Measurements from ENCODE around the gene PLIN1. TPM values are rescaled to one million over a fixed set of nuclear protein-coding genes. Genes with fewer than 3 reads are reported as not detected.

The PLIN1 gene
- total RNA-seq, 1 experiment from 2014 or later: 0.09 TPM

DNA sequence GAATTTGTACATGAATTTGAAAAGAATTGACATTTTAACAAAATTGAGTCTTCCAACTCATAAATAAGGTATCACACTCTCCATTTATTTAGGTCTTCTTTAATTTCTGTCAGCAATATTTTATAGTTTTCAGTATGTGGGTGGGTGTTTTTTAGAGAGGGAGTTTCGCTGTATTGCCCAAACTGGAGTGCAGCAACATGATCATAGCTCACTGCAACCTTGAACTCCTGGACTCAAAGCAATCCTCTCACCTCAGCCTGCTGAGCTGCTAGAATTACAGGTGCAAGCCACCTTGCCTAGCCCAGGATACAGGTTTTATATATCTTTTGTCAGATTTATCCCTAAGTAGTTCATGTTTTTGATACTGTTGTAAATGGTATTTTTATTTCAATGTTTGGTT, 16.0 kb upstream of the PLIN1 start:
- WGBS (ENCODE audit: extremely low coverage, insufficient read length, low lambda C conversion rate): no CpG with 5 or more reads among the region's 1 CpG
- TF ChIP-seq, protein P1, sequence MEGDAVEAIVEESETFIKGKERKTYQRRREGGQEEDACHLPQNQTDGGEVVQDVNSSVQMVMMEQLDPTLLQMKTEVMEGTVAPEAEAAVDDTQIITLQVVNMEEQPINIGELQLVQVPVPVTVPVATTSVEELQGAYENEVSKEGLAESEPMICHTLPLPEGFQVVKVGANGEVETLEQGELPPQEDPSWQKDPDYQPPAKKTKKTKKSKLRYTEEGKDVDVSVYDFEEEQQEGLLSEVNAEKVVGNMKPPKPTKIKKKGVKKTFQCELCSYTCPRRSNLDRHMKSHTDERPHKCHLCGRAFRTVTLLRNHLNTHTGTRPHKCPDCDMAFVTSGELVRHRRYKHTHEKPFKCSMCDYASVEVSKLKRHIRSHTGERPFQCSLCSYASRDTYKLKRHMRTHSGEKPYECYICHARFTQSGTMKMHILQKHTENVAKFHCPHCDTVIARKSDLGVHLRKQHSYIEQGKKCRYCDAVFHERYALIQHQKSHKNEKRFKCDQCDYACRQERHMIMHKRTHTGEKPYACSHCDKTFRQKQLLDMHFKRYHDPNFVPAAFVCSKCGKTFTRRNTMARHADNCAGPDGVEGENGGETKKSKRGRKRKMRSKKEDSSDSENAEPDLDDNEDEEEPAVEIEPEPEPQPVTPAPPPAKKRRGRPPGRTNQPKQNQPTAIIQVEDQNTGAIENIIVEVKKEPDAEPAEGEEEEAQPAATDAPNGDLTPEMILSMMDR (conservative IDR thresholded peaks at IDR 0.05): no peak

More for the DNA sequence above, 16.0 kb upstream of the PLIN1 start:
- no peaks in the 10 kb centered on the region for H3K9me3 Mint-ChIP-seq
- Histone ChIP-seq H3K18ac (ENCODE audit: insufficient read length, low read depth, low read length) (no peak overlapping the region), H4K20me1 (ENCODE audit: control insufficient read depth, insufficient read depth, insufficient read length) (no peaks in the 10 kb centered on the region), H3T11ph (ENCODE audit: low read length) (no peak overlapping the region), H2AK5ac (ENCODE audit: insufficient read length, low read length) (no peak overlapping the region), H3K14ac (ENCODE audit: insufficient read depth, low read length) (no peak overlapping the region), H3K27me3 (ENCODE audit: insufficient read depth, low read length) (no peaks in the 10 kb centered on the region), H2BK20ac (ENCODE audit: low read depth, low read length, poor library complexity, severe bottlenecking) (no peak overlapping the region), H2BK15ac (ENCODE audit: low read depth, low read length) (no peak overlapping the region), H2BK12ac (ENCODE audit: insufficient read length, low read depth, low read length) (no peak overlapping the region), H3K4ac (ENCODE audit: low read depth, low read length) (no peak overlapping the region), H4K8ac (replicated peaks; ENCODE audit: insufficient read length, low read depth, low read length) (no peak overlapping the region), H3K4me2 (ENCODE audit: insufficient read depth, insufficient read length, low read length) (no peak overlapping the region), H2BK5ac (ENCODE audit: insufficient read length, low read length) (no peak overlapping the region), H4K5ac (ENCODE audit: insufficient read length, low read depth, low read length) (no peak overlapping the region), H2AFZ (ENCODE audit: low read length) (no peak overlapping the region), H3K79me2 (ENCODE audit: insufficient read depth, low read length) (no peaks in the 10 kb centered on the region), H3K23ac (ENCODE audit: insufficient read length, low read depth, low read length) (no peak overlapping the region), H2BK120ac (ENCODE audit: low read depth, low read length, poor library complexity, severe bottlenecking) (no peak overlapping the region), H3K9me3 (ENCODE audit: control insufficient read depth, low read depth, low read length) (no peaks in the 10 kb centered on the region), H3K56ac (ENCODE audit: insufficient read length, low read depth, low read length) (no peak overlapping the region), H3K23me2 (ENCODE audit: insufficient read length, low read depth, low read length, poor library complexity, severe bottlenecking) (peaks cover 2% of the 10 kb centered on the region), H3K4me1 (ENCODE audit: insufficient read depth, low read length) (no peaks in the 10 kb centered on the region), H3K27ac (ENCODE audit: insufficient read length, low read depth, low read length) (no peak overlapping the region), H3K79me1 (ENCODE audit: insufficient read depth, low read depth, low read length, poor library complexity, severe bottlenecking) (no peaks in the 10 kb centered on the region), H3K9ac (ENCODE audit: extremely low read depth, insufficient read length, low read length) (no peak overlapping the region), H4K91ac (ENCODE audit: insufficient read length, low read depth, low read length) (no peak overlapping the region)
- H3K4me1 Mint-ChIP-seq: peaks cover 3% of the 10 kb centered on the region in 2 experiments
- peaks cover 25% of the 10 kb centered on the region for H3K27me3 Mint-ChIP-seq (ENCODE audit: low read depth)
- H3K36me3 Mint-ChIP-seq (ENCODE audit: insufficient read depth in 1 of 3, low read depth in 3 of 3): no peaks in the 10 kb centered on the region
- H3K4me3 Mint-ChIP-seq: no peak overlapping the region
- no peak for DNase-seq
- no peak overlapping the region for H3K27ac Mint-ChIP-seq
